ENCODE results near the gene CMIP. TPM values are rescaled to one million over a fixed set of nuclear protein-coding genes. Genes with fewer than 3 reads are reported as not detected.
A peak's percentile ranks its signal among the peaks of the same experiment; 100 is the strongest.

Gene CMIP
- polyA plus RNA-seq, 3 donors: 0.85 to 61.9 (median 0.93) TPM

- Mint-ChIP-seq H3K4me1 (peaks cover 20% of the 10 kb centered on the region), H3K27me3 (ENCODE audit: low read depth in 3 of 3) (peaks cover 0 to 2% (median 0%) of the 10 kb centered on the region in 3 donors), H3K36me3 (peaks cover 25 to 40% of the 10 kb centered on the region in 2 donors), H3K4me3 (no peak overlapping the region), H3K27ac (peak overlapping the region in 6 of 7 donors; percentile 12 to 55 (median 34)), H3K9me3 (peaks cover 0 to 1% (median 0%) of the 10 kb centered on the region in 7 donors)
- intact Hi-C loops (cut with micrococcal nuclease): no loop called here
- no peak overlapping the region for H3K27ac ChIP-seq (ENCODE audit: low read depth in 1 of 2, low read length in 2 of 2)
- no peak overlapping the region for H3K4me2 ChIP-seq (replicated peaks; ENCODE audit: extremely low read depth, low read length, poor library complexity, severe bottlenecking)
- peaks cover 7 to 35% of the 10 kb centered on the region in 2 donors for H3K36me3 ChIP-seq (replicated peaks in 1 of 2; ENCODE audit: control insufficient read depth in 1 of 2, insufficient read depth in 2 of 2, low read length in 2 of 2)
- H3K79me2 ChIP-seq (ENCODE audit: insufficient read depth, low read length): peaks cover 99% of the 10 kb centered on the region
- no peak for DNase-seq
- H4K20me1 ChIP-seq (ENCODE audit: insufficient read depth, low read length): peaks cover 100% of the 10 kb centered on the region
- H3K9me3 ChIP-seq (replicated peaks in 1 of 2; ENCODE audit: control insufficient read depth in 1 of 2, insufficient read depth in 1 of 2, low read length in 2 of 2): no peaks in the 10 kb centered on the region
- 96% methylated on average over 10 of the region's 10 CpGs for WGBS (ENCODE audit: insufficient coverage)
- H3K27me3 ChIP-seq (ENCODE audit: control insufficient read depth in 2 of 2, insufficient read depth in 2 of 2, low read length in 2 of 2): no peaks in the 10 kb centered on the region
- no peak overlapping the region for H2AFZ ChIP-seq (ENCODE audit: insufficient read depth, low read depth, low read length, poor library complexity, severe bottlenecking)
- H3K4me3 ChIP-seq (replicated peaks in 1 of 3; ENCODE audit: low read depth in 2 of 3, low read length in 3 of 3): no peak overlapping the region
- no peaks in the 10 kb centered on the region for H3K4me1 ChIP-seq (ENCODE audit: control insufficient read depth in 1 of 2, insufficient read depth in 2 of 2, low read length in 2 of 2)
- no peak overlapping the region for H3K9ac ChIP-seq (ENCODE audit: insufficient read depth, low read length, poor library complexity, severe bottlenecking)
- TF ChIP-seq CTCF (IDR thresholded peaks at IDR 0.05): no peak
Observed at GRCh38 chr16:81564421-81564911, 119.9 kb downstream of the CMIP start.

GRCh38 chr16:81565321-81566028, 120.9 kb downstream of the CMIP start:
- whole genome bisulfite sequencing (ENCODE audit: insufficient coverage): 90% methylated on average over 17 of the region's 20 CpGs
- H3K27ac ChIP-seq (ENCODE audit: low read depth in 1 of 2, low read length in 2 of 2): no peak overlapping the region
- Mint-ChIP-seq H3K4me1 (peaks cover 16% of the 10 kb centered on the region), H3K27me3 (ENCODE audit: low read depth in 3 of 3) (peaks cover 0 to 2% (median 0%) of the 10 kb centered on the region in 3 donors), H3K9me3 (peaks cover 0 to 1% (median 0%) of the 10 kb centered on the region in 7 donors), H3K36me3 (peaks cover 27 to 44% of the 10 kb centered on the region in 2 donors), H3K27ac (peak overlapping the region in 4 of 7 donors; percentile 45 to 62 (median 58)), H3K4me3 (no peak overlapping the region)
- H3K79me2 ChIP-seq (ENCODE audit: insufficient read depth, low read length): peaks cover 100% of the 10 kb centered on the region
- H3K36me3 ChIP-seq (replicated peaks in 1 of 2; ENCODE audit: control insufficient read depth in 1 of 2, insufficient read depth in 2 of 2, low read length in 2 of 2): peaks cover 7 to 41% of the 10 kb centered on the region in 2 donors
- no peak overlapping the region for H3K4me3 ChIP-seq (replicated peaks in 1 of 3; ENCODE audit: low read depth in 2 of 3, low read length in 3 of 3)
- TF ChIP-seq CTCF (IDR thresholded peaks at IDR 0.05): no peak
- no peak overlapping the region for H3K4me2 ChIP-seq (replicated peaks; ENCODE audit: extremely low read depth, low read length, poor library complexity, severe bottlenecking)
- no peak overlapping the region for H3K9ac ChIP-seq (ENCODE audit: insufficient read depth, low read length, poor library complexity, severe bottlenecking)
- peaks cover 100% of the 10 kb centered on the region for H4K20me1 ChIP-seq (ENCODE audit: insufficient read depth, low read length)
- no peak for DNase-seq
- no peak overlapping the region for H2AFZ ChIP-seq (ENCODE audit: insufficient read depth, low read depth, low read length, poor library complexity, severe bottlenecking)
- H3K4me1 ChIP-seq (ENCODE audit: control insufficient read depth in 1 of 2, insufficient read depth in 2 of 2, low read length in 2 of 2): no peaks in the 10 kb centered on the region
- no peaks in the 10 kb centered on the region for H3K27me3 ChIP-seq (ENCODE audit: control insufficient read depth in 2 of 2, insufficient read depth in 2 of 2, low read length in 2 of 2)
- intact Hi-C loops (cut with micrococcal nuclease): no loop called here
- no peaks in the 10 kb centered on the region for H3K9me3 ChIP-seq (replicated peaks in 1 of 2; ENCODE audit: control insufficient read depth in 1 of 2, insufficient read depth in 1 of 2, low read length in 2 of 2)

All from CD14-positive monocyte (primary cell).